Ovary (tissue), 3 donors: ENCODE data around the gene ASB10.

Source experiments
- CTCF ChIP-seq, 3 donors: fragments of 450-650 bp in 2 of 3; fragments of 200-600 bp in 1 of 3; IDR thresholded peaks; one replicate each; pipeline versions ENCODE4 v1.5.1 to v1.8.0; 2016 to 2022; ENCODE audit warnings: antibody characterized with exemption in 3 of 3, mild to moderate bottlenecking in 1 of 3
- EP300 ChIP-seq: sonication (generic); formaldehyde crosslinking; IDR thresholded peaks from one replicate; pipeline ENCODE4 v1.6.1; 2017; ENCODE audit warnings: antibody characterized with exemption
- POLR2A ChIP-seq: fragments of 450-650 bp; IDR thresholded peaks from one replicate; pipeline ENCODE4 v1.6.1; 2017; ENCODE audit warnings: antibody characterized with exemption, mild to moderate bottlenecking, moderate library complexity
- donor health status: DM: no; HTN: no; CAD: no.

GRCh38 chr7:151161757-151162156 is 25.3 kb downstream of the ASB10 start:
- TF ChIP-seq EP300 (no peak), CTCF (IDR thresholded peaks at IDR 0.05) (no peak), POLR2A (no peak)
